ENCODE measurements around the gene PRKCE. TPM values are rescaled to one million over a fixed set of nuclear protein-coding genes. Genes with fewer than 3 reads are reported as not detected.
"Not testable (repeated sequence)": the region's sequence is repeated elsewhere in the genome, so short reads cannot be mapped to it uniquely, and the experiment has no call there.

Gene PRKCE
- total and polyA plus RNA-seq, 2 donors (not counting 1 experiment from before 2014, with no cell fraction given): 23.6 to 271 TPM

DNA sequence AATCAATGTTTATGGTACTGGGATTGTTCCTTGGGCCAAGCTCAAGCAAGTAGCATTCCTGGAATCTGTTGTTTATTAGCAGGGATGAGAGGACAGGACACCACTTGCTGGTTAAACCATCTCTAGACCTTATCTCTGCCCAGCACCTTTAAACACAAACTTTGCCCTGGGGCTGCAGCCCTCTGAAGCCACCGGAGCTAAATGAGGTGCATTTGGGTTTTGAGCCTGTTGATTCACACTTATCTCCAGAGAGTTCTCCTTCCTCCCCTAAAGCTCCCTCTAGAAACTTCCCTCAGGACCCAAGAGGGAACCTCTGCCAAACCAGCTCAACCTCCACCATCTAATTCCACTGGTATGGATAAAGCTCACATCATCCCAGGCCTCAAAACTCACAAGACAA lies 551.0 kb downstream of the PRKCE start:
- no peak for DNase-seq
- no peak overlapping the region for H3K27ac Mint-ChIP-seq

DNA sequence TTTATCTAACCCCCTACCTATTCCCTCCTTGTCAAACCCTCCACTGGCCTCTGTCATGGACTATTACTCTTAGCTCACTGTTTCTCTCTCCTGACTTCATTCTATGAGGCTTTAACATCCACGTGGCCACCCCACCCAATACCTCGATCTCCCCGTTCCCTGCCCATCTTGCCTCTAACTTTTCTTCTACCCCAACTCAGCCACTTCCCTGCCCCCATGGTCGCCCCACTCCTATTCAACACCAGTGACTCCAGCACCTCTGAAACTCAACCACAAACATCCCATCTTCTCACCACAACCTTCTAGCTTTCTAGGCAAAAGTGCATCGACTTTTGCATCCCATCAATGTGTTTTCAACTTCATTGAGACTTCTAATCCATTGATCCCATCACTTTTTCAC lies 551.5 kb downstream of the PRKCE start:
- intact Hi-C loops (cut with micrococcal nuclease): no loop called here
- Histone ChIP-seq H3K4me3 (ENCODE audit: control extremely low read depth in 1 of 5, extremely low read depth in 1 of 5, insufficient read depth in 1 of 5, low read depth in 2 of 5, low read length in 4 of 5) (no peak overlapping the region), H3K27ac (ENCODE audit: low read length in 2 of 2) (no peak overlapping the region), H4K20me1 (ENCODE audit: control insufficient read depth, insufficient read depth, low read length, poor library complexity, severe bottlenecking) (no peaks in the 10 kb centered on the region), H2AFZ (ENCODE audit: insufficient read depth, low read depth, low read length, poor library complexity, severe bottlenecking) (no peak overlapping the region), H3K4me2 (replicated peaks; ENCODE audit: low read depth, low read length, poor library complexity, severe bottlenecking) (no peak overlapping the region), H3K4me1 (ENCODE audit: control insufficient read depth in 2 of 2, insufficient read depth in 2 of 2, low read length in 2 of 2) (no peaks in the 10 kb centered on the region), H3K9me3 (ENCODE audit: control extremely low read depth in 1 of 3, control insufficient read depth in 2 of 3, insufficient read depth in 1 of 3, low read length in 2 of 3) (peaks cover 0 to 5% (median 0%) of the 10 kb centered on the region in 3 donors), H3K27me3 (replicated peaks in 1 of 4; ENCODE audit: control extremely low read depth in 1 of 4, control insufficient read depth in 3 of 4, insufficient read depth in 4 of 4, low read length in 3 of 4) (no peaks in the 10 kb centered on the region), H3K9ac (ENCODE audit: low read length) (no peak overlapping the region), H3K79me2 (ENCODE audit: control insufficient read depth, insufficient read depth, low read length) (no peaks in the 10 kb centered on the region), H3K36me3 (replicated peaks in 1 of 2; ENCODE audit: control extremely low read depth in 1 of 2, control insufficient read depth in 1 of 2, extremely low read depth in 1 of 2, insufficient read depth in 2 of 2, low read length in 1 of 2) (no peaks in the 10 kb centered on the region)
- peaks cover 5% of the 10 kb centered on the region for H3K4me1 Mint-ChIP-seq
- 93% methylated on average over 5 of the region's 5 CpGs for WGBS (ENCODE audit: insufficient coverage)
- no peak overlapping the region for H3K27ac Mint-ChIP-seq
- DNase-seq: no peak
- H3K27me3 Mint-ChIP-seq: peaks cover 4% of the 10 kb centered on the region
- H3K9me3 Mint-ChIP-seq (ENCODE audit: insufficient read depth): no peaks in the 10 kb centered on the region
- H3K4me3 Mint-ChIP-seq: no peak overlapping the region
- ChIA-PET POLR2A (no interaction called here), CTCF (no interaction called here)
- TF ChIP-seq, protein P1, sequence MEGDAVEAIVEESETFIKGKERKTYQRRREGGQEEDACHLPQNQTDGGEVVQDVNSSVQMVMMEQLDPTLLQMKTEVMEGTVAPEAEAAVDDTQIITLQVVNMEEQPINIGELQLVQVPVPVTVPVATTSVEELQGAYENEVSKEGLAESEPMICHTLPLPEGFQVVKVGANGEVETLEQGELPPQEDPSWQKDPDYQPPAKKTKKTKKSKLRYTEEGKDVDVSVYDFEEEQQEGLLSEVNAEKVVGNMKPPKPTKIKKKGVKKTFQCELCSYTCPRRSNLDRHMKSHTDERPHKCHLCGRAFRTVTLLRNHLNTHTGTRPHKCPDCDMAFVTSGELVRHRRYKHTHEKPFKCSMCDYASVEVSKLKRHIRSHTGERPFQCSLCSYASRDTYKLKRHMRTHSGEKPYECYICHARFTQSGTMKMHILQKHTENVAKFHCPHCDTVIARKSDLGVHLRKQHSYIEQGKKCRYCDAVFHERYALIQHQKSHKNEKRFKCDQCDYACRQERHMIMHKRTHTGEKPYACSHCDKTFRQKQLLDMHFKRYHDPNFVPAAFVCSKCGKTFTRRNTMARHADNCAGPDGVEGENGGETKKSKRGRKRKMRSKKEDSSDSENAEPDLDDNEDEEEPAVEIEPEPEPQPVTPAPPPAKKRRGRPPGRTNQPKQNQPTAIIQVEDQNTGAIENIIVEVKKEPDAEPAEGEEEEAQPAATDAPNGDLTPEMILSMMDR (IDR thresholded peaks at IDR 0.05): no peak
- TF ChIP-seq EZH2 (IDR thresholded peaks at IDR 0.05; ENCODE audit: borderline replicate concordance, insufficient read depth, low read depth, low read length, poor library complexity, severe bottlenecking): no peak
- ATAC-seq (ENCODE audit: low read depth): no peak

More for the DNA sequence above, 551.0 kb downstream of the PRKCE start:
- no peak overlapping the region for H3K4me3 Mint-ChIP-seq
- H3K4me1 Mint-ChIP-seq: peaks cover 5% of the 10 kb centered on the region
- ChIA-PET CTCF (no interaction called here), POLR2A (no interaction called here)
- no peak for TF ChIP-seq EZH2 (IDR thresholded peaks at IDR 0.05; ENCODE audit: borderline replicate concordance, insufficient read depth, low read depth, low read length, poor library complexity, severe bottlenecking)
- TF ChIP-seq, protein P1 (IDR thresholded peaks at IDR 0.05): no peak
- H3K4me2 ChIP-seq (replicated peaks; ENCODE audit: low read depth, low read length, poor library complexity, severe bottlenecking): no peak overlapping the region
- 100% methylated on average over 1 of the region's 1 CpG for WGBS (ENCODE audit: insufficient coverage)
- H3K27me3 ChIP-seq (replicated peaks in 1 of 4; ENCODE audit: control extremely low read depth in 1 of 4, control insufficient read depth in 3 of 4, insufficient read depth in 4 of 4, low read length in 3 of 4): no peaks in the 10 kb centered on the region
- H3K36me3 ChIP-seq (replicated peaks in 1 of 2; ENCODE audit: control extremely low read depth in 1 of 2, control insufficient read depth in 1 of 2, extremely low read depth in 1 of 2, insufficient read depth in 2 of 2, low read length in 1 of 2): no peaks in the 10 kb centered on the region
- peaks cover 0 to 5% (median 0%) of the 10 kb centered on the region in 3 donors for H3K9me3 ChIP-seq (ENCODE audit: control extremely low read depth in 1 of 3, control insufficient read depth in 2 of 3, insufficient read depth in 1 of 3, low read length in 2 of 3)
- no peak overlapping the region for H3K27ac ChIP-seq (ENCODE audit: low read length in 2 of 2)
- no peaks in the 10 kb centered on the region for H3K9me3 Mint-ChIP-seq (ENCODE audit: insufficient read depth)
- intact Hi-C loops (cut with micrococcal nuclease): no loop called here
- peaks cover 4% of the 10 kb centered on the region for H3K27me3 Mint-ChIP-seq
- H3K4me1 ChIP-seq (ENCODE audit: control insufficient read depth in 2 of 2, insufficient read depth in 2 of 2, low read length in 2 of 2): no peaks in the 10 kb centered on the region
- no peaks in the 10 kb centered on the region for H3K79me2 ChIP-seq (ENCODE audit: control insufficient read depth, insufficient read depth, low read length)
- no peaks in the 10 kb centered on the region for H4K20me1 ChIP-seq (ENCODE audit: control insufficient read depth, insufficient read depth, low read length, poor library complexity, severe bottlenecking)
- H2AFZ ChIP-seq (ENCODE audit: insufficient read depth, low read depth, low read length, poor library complexity, severe bottlenecking): no peak overlapping the region
- no peak overlapping the region for H3K4me3 ChIP-seq (ENCODE audit: control extremely low read depth in 1 of 5, extremely low read depth in 1 of 5, insufficient read depth in 1 of 5, low read depth in 2 of 5, low read length in 4 of 5)
- H3K9ac ChIP-seq (ENCODE audit: low read length): no peak overlapping the region
- no peak for ATAC-seq (ENCODE audit: low read depth)

DNA sequence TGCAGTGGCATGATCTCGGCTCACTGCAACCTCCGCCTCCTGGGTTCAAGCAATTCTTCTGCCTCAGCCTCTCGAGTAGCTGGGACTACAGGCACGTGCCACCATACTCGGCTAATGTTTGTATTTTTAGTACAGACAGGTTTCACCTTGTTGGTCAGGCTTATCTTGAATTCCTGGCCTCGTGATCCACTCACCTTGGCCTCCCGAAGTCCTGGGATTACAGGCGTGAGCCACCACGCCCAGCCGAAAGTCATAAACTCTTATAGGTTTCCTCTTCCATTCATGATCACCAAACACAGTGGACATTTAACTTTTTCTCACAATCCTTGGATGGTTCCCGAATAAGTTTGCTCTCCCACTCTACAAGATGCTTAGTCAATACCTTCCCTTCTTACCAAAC lies 552.2 kb downstream of the PRKCE start:
- H3K27ac Mint-ChIP-seq; H3K27ac ChIP-seq (ENCODE audit: low read length in 2 of 2); H4K20me1 ChIP-seq (ENCODE audit: control insufficient read depth, insufficient read depth, low read length, poor library complexity, severe bottlenecking); H3K4me1 Mint-ChIP-seq; H3K4me2 ChIP-seq (replicated peaks; ENCODE audit: low read depth, low read length, poor library complexity, severe bottlenecking); H3K4me1 ChIP-seq (ENCODE audit: control insufficient read depth in 2 of 2, insufficient read depth in 2 of 2, low read length in 2 of 2); H3K27me3 Mint-ChIP-seq; H3K27me3 ChIP-seq (replicated peaks in 1 of 4; ENCODE audit: control extremely low read depth in 1 of 4, control insufficient read depth in 3 of 4, insufficient read depth in 4 of 4, low read length in 3 of 4); H3K9me3 ChIP-seq (ENCODE audit: control extremely low read depth in 1 of 3, control insufficient read depth in 2 of 3, insufficient read depth in 1 of 3, low read length in 2 of 3); H3K4me3 Mint-ChIP-seq; ATAC-seq (ENCODE audit: low read depth); H3K9ac ChIP-seq (ENCODE audit: low read length); intact Hi-C loops (cut with micrococcal nuclease); H3K36me3 ChIP-seq (replicated peaks in 1 of 2; ENCODE audit: control extremely low read depth in 1 of 2, control insufficient read depth in 1 of 2, extremely low read depth in 1 of 2, insufficient read depth in 2 of 2, low read length in 1 of 2); DNase-seq; H3K79me2 ChIP-seq (ENCODE audit: control insufficient read depth, insufficient read depth, low read length); POLR2A ChIA-PET; H2AFZ ChIP-seq (ENCODE audit: insufficient read depth, low read depth, low read length, poor library complexity, severe bottlenecking); CTCF ChIA-PET; H3K4me3 ChIP-seq (ENCODE audit: control extremely low read depth in 1 of 5, extremely low read depth in 1 of 5, insufficient read depth in 1 of 5, low read depth in 2 of 5, low read length in 4 of 5); H3K9me3 Mint-ChIP-seq (ENCODE audit: insufficient read depth): not testable (repeated sequence)
- WGBS (ENCODE audit: insufficient coverage): 97% methylated on average over 10 of the region's 11 CpGs
